DND-41 (cell line): ENCODE measurements around the gene DBX1.

ENCODE experiments used
- ATAC-seq: fragments of 200-7000 bp; cut with Tn5 transposase; 3 replicates; pipeline ENCODE4 v1.9.1; 2021; ENCODE audit warnings: low read depth; ENCODE audit not compliant: insufficient read depth
- DNase-seq: peaks from one replicate; pipeline ENCODE4 v3.0.0-alpha.2; 2020
- H2AFZ ChIP-seq: 2 replicates; pipeline ENCODE4 v1.6.0; 2012; ENCODE audit warnings: low read depth, low read length
- H3K27ac ChIP-seq: 2 replicates; pipeline ENCODE4 v1.5.1; 2012; ENCODE audit warnings: low read length, inconsistent platforms
- H3K27me3 ChIP-seq: fragments of 200-600 bp; sonication (generic); 2 replicates; pipeline ENCODE4 v1.6.0; 2012; ENCODE audit warnings: low read length, mild to moderate bottlenecking, inconsistent platforms; ENCODE audit not compliant: insufficient read depth, poor library complexity
- H3K36me3 ChIP-seq: 2 replicates; pipeline ENCODE4 v1.5.1; 2012; ENCODE audit warnings: low read length, inconsistent platforms; ENCODE audit not compliant: insufficient read depth
- H3K4me1 ChIP-seq: 2 replicates; pipeline ENCODE4 v1.5.1; 2012; ENCODE audit warnings: mild to moderate bottlenecking, low read length; ENCODE audit not compliant: insufficient read depth
- H3K4me2 ChIP-seq: 2 replicates; pipeline ENCODE4 v1.6.0; 2012; ENCODE audit warnings: mild to moderate bottlenecking, moderate library complexity, low read length, inconsistent platforms; ENCODE audit not compliant: insufficient read depth
- H3K4me3 ChIP-seq, 2 experiments: fragments of 200-600 bp in 1 of 2; shearing (Covaris generic) in 1 of 2; 2 replicates each; pipeline ENCODE4 v1.5.1; 2012 to 2016; ENCODE audit warnings: inconsistent platforms in 2 of 2, low read length in 2 of 2, mild to moderate bottlenecking in 2 of 2, low read depth in 1 of 2, moderate library complexity in 1 of 2
- H3K79me2 ChIP-seq: 2 replicates; pipeline ENCODE4 v1.6.0; 2012; ENCODE audit warnings: low read length, inconsistent platforms; ENCODE audit not compliant: insufficient read depth
- H3K9ac ChIP-seq: 2 replicates; pipeline ENCODE4 v1.6.0; 2012; ENCODE audit warnings: low read depth, mild to moderate bottlenecking, inconsistent platforms, low read length, moderate library complexity
- H3K9me3 ChIP-seq: 2 replicates; pipeline ENCODE4 v1.5.1; 2012; ENCODE audit warnings: low read length, moderate library complexity, mild to moderate bottlenecking, inconsistent platforms; ENCODE audit not compliant: insufficient read depth, severe bottlenecking
- H4K20me1 ChIP-seq: 2 replicates; pipeline ENCODE4 v1.6.0; 2012; ENCODE audit warnings: low read length; ENCODE audit not compliant: insufficient read depth
- CTCF ChIP-seq: IDR thresholded peaks from 2 replicates; pipeline ENCODE4 v1.5.1; 2012; ENCODE audit warnings: borderline replicate concordance, low read length, moderate library complexity, mild to moderate bottlenecking; ENCODE audit not compliant: poor library complexity, severe bottlenecking; ENCODE audit errors: extremely low read depth
- EZH2 ChIP-seq: IDR thresholded peaks from 3 replicates; pipeline ENCODE4 v1.6.1; 2012; ENCODE audit warnings: borderline replicate concordance, low read depth, mild to moderate bottlenecking, moderate library complexity, low read length, inconsistent platforms; ENCODE audit not compliant: severe bottlenecking

DBX1 gene

GRCh38 chr11:20160425-20161229 is at the start of gene DBX1:
TSS of gene DBX1 (minus strand) at chr11:20160475. CDS start at chr11:20160324, 151 bp downstream.
- Histone ChIP-seq H3K4me2 (no peak within 1 kb of the TSS), H3K9ac (no peak within 1 kb of the TSS), H3K4me1 (no peaks in the 10 kb centered on the region), H3K9me3 (no peaks in the 10 kb centered on the region), H3K79me2 (no peaks in the 10 kb centered on the region), H3K27me3 (no peaks in the 10 kb centered on the region), H2AFZ (no peak within 1 kb of the TSS), H3K27ac (no peak within 1 kb of the TSS), H3K36me3 (no peaks in the 10 kb centered on the region), H4K20me1 (no peaks in the 10 kb centered on the region), H3K4me3 (no peak within 1 kb of the TSS)
- DNase-seq (no peak), ATAC-seq (no peak)
- TF ChIP-seq EZH2, result no peak
- TF ChIP-seq CTCF, result no peak

- H3K9ac ChIP-seq, result no peak overlapping the region
- no peak overlapping the region for H3K4me2 ChIP-seq
- no peak for ATAC-seq
- H3K4me3 ChIP-seq, result no peak overlapping the region
- H2AFZ ChIP-seq, result no peak overlapping the region
- H3K9me3 ChIP-seq, result no peaks in the 10 kb centered on the region
- H4K20me1 ChIP-seq, result no peaks in the 10 kb centered on the region
- no peak overlapping the region for H3K27ac ChIP-seq
- H3K4me1 ChIP-seq, result no peaks in the 10 kb centered on the region
- DNase-seq, result no peak
- no peaks in the 10 kb centered on the region for H3K79me2 ChIP-seq
- H3K36me3 ChIP-seq, result no peaks in the 10 kb centered on the region
- no peak for TF ChIP-seq CTCF
- TF ChIP-seq EZH2, result no peak
- peaks cover 2% of the 10 kb centered on the region for H3K27me3 ChIP-seq
Observed at GRCh38 chr11:20208622-20209111, 48.4 kb upstream of the DBX1 start.

- H3K4me2 ChIP-seq, result no peak overlapping the region
- H3K27me3 ChIP-seq, result peaks cover 2% of the 10 kb centered on the region
- H3K4me3 ChIP-seq, result no peak overlapping the region
- ATAC-seq, result no peak
- no peak for DNase-seq
- no peaks in the 10 kb centered on the region for H3K36me3 ChIP-seq
- no peak overlapping the region for H2AFZ ChIP-seq
- no peaks in the 10 kb centered on the region for H3K79me2 ChIP-seq
- no peak overlapping the region for H3K27ac ChIP-seq
- no peak overlapping the region for H3K9ac ChIP-seq
- no peak for TF ChIP-seq CTCF
- TF ChIP-seq EZH2, result no peak
- H4K20me1 ChIP-seq, result no peaks in the 10 kb centered on the region
- H3K4me1 ChIP-seq, result no peaks in the 10 kb centered on the region
- H3K9me3 ChIP-seq, result no peaks in the 10 kb centered on the region
Observed at GRCh38 chr11:20207781-20208621, 47.7 kb upstream of the DBX1 start.
